ENCODE measurements around the gene LPCAT2. TPM values are rescaled to one million over a fixed set of nuclear protein-coding genes. Genes with fewer than 3 reads are reported as not detected.
A peak's percentile ranks its signal among the peaks of the same experiment; 100 is the strongest.

Gene LPCAT2
- total RNA-seq, 2 donors from 2014 or later, result 6.4 to 6.8 TPM

DNA sequence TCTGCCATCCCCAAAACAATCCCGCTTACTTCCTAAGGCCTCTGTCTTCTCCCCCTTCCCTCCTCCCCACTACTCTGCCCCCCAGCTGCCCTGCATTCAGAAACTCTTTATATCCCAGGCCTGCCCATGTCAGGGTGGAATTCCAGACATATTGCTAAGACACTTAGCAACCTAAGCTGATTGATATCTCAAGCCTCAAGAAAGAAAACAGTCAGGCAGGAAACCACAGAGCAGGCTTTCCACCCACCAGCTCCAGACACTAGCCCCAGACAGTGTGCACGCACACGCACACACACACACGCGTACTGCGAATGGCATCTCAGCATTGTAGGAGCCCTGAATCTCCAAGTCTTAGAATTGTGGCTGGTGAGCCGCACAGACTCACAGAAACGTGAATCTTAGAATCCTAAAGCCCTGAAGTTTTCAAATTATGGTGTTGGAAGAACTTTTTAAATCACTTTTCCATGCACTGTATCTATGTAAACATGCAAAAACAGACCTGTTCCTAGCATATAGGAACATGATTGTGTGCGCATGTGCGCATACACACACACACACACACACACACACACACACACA lies 8.8 kb upstream of the LPCAT2 start:
- no peak overlapping the region for H3K4me3 ChIP-seq (ENCODE audit: low read length)
- no peak overlapping the region for H3K4me3 Mint-ChIP-seq
- no peaks in the 10 kb centered on the region for H3K27me3 ChIP-seq (ENCODE audit: control insufficient read depth, insufficient read depth, low read length, poor library complexity, severe bottlenecking)
- H3K36me3 Mint-ChIP-seq (ENCODE audit: low read depth), result peaks cover 19% of the 10 kb centered on the region
- no peak overlapping the region for H3K9ac ChIP-seq (ENCODE audit: extremely low read depth, low read length, poor library complexity, severe bottlenecking)
- WGBS, 2 experiments (ENCODE audit: insufficient coverage in 1 of 2, insufficient read length in 1 of 2), result 62 to 80% methylated on average over 7 to 10 of the region's 10 CpGs
- no peaks in the 10 kb centered on the region for H3K9me3 Mint-ChIP-seq
- H3K4me1 Mint-ChIP-seq, result peaks cover 1% of the 10 kb centered on the region
- peak; percentile 20 for DNase-seq
- peak overlapping the region; percentile 98 for H3K27ac ChIP-seq (ENCODE audit: low read depth, low read length)
- H3K4me1 ChIP-seq (ENCODE audit: control insufficient read depth, insufficient read depth, low read length), result no peaks in the 10 kb centered on the region
- no peaks in the 10 kb centered on the region for H3K27me3 Mint-ChIP-seq (ENCODE audit: insufficient read depth)
- no peaks in the 10 kb centered on the region for H3K9me3 ChIP-seq (ENCODE audit: control insufficient read depth, low read length)
- no peak overlapping the region for H3K27ac Mint-ChIP-seq
- no peaks in the 10 kb centered on the region for H3K36me3 ChIP-seq (ENCODE audit: control insufficient read depth, insufficient read depth, low read length)
- TF ChIP-seq CTCF (conservative IDR thresholded peaks at IDR 0.05), result no peak

- Mint-ChIP-seq H3K36me3 (ENCODE audit: low read depth) (peaks cover 19% of the 10 kb centered on the region), H3K4me3 (no peak overlapping the region), H3K9me3 (no peaks in the 10 kb centered on the region), H3K27me3 (ENCODE audit: insufficient read depth) (no peaks in the 10 kb centered on the region), H3K27ac (no peak overlapping the region), H3K4me1 (peaks cover 1% of the 10 kb centered on the region)
- Histone ChIP-seq H3K27ac (ENCODE audit: low read depth, low read length) (peak overlapping the region; percentile 98), H3K9me3 (ENCODE audit: control insufficient read depth, low read length) (no peaks in the 10 kb centered on the region), H3K4me3 (ENCODE audit: low read length) (no peak overlapping the region), H3K36me3 (ENCODE audit: control insufficient read depth, insufficient read depth, low read length) (no peaks in the 10 kb centered on the region), H3K27me3 (ENCODE audit: control insufficient read depth, insufficient read depth, low read length, poor library complexity, severe bottlenecking) (no peaks in the 10 kb centered on the region), H3K4me1 (ENCODE audit: control insufficient read depth, insufficient read depth, low read length) (no peaks in the 10 kb centered on the region), H3K9ac (ENCODE audit: extremely low read depth, low read length, poor library complexity, severe bottlenecking) (no peak overlapping the region)
- no peak for TF ChIP-seq CTCF (conservative IDR thresholded peaks at IDR 0.05)
- DNase-seq, result peak; percentile 33
- 69 to 94% methylated on average over 2 to 3 of the region's 3 CpGs for WGBS, 2 experiments (ENCODE audit: insufficient coverage in 1 of 2, insufficient read length in 1 of 2)
These were observed 8.3 kb upstream of the LPCAT2 start for GRCh38 chr16:55500530-55501011.

DNA sequence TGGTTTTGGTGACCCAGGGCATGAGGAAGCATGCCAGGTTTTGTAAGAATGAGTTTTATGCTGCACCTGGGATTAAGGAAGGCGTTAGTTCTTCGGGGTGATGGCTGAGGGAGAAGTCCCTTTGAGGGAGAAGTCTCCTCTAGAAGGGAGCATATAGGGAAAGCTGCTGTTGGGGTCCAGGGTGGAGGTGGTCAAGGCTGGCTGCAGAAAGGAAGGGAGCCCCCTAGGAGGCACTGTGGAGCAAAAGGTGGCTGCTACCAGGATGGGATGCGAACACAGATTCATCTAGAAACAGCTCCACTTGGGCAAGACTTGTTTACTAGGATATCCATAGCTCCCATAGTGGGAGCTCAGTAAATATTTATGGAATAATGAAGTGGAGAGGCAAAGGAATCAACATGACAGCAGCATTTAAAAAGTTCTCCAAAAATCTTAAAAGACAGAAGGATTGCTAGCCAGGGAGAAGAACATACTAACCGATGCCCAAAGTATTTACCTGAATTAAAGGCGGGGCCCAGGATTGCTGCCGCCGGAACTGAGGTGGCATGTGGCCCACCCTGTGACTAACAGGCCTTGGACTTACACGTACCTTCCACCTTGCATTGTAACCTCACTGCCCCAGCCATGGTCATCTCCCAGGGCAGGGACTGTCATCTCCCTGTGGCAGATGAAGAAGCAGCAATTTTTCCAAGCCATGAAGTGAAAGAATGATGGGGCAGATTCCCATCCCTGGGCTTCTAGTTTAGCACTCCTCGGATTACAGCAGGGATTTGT lies 7.1 kb upstream of the LPCAT2 start:
- no peak overlapping the region for H3K27ac Mint-ChIP-seq
- Histone ChIP-seq H3K4me1 (ENCODE audit: control insufficient read depth, insufficient read depth, low read length) (peaks cover 5% of the 10 kb centered on the region), H3K36me3 (ENCODE audit: control insufficient read depth, insufficient read depth, low read length) (peaks cover 4% of the 10 kb centered on the region), H3K9me3 (ENCODE audit: control insufficient read depth, low read length) (no peaks in the 10 kb centered on the region), H3K9ac (ENCODE audit: extremely low read depth, low read length, poor library complexity, severe bottlenecking) (no peak overlapping the region), H3K4me3 (ENCODE audit: low read length) (no peak overlapping the region), H3K27ac (ENCODE audit: low read depth, low read length) (no peak overlapping the region), H3K27me3 (ENCODE audit: control insufficient read depth, insufficient read depth, low read length, poor library complexity, severe bottlenecking) (no peaks in the 10 kb centered on the region)
- no peaks in the 10 kb centered on the region for H3K27me3 Mint-ChIP-seq (ENCODE audit: insufficient read depth)
- TF ChIP-seq CTCF (conservative IDR thresholded peaks at IDR 0.05), result peak; percentile 77
- no peak overlapping the region for H3K4me3 Mint-ChIP-seq
- peaks cover 24% of the 10 kb centered on the region for H3K36me3 Mint-ChIP-seq (ENCODE audit: low read depth)
- 90 to 100% methylated on average over 4 to 9 of the region's 9 CpGs for WGBS, 2 experiments (ENCODE audit: insufficient coverage in 1 of 2, insufficient read length in 1 of 2)
- peak; percentile 83 for DNase-seq
- no peaks in the 10 kb centered on the region for H3K9me3 Mint-ChIP-seq
- peaks cover 10% of the 10 kb centered on the region for H3K4me1 Mint-ChIP-seq
